Fibroblast of skin of right biceps (primary cell): Measurements from ENCODE around the gene CFAP221.

Experiments used
- DNase-seq: peaks from one replicate; pipeline ENCODE4 v3.0.0-alpha.2; 2013

Gene CFAP221

GRCh38 chr2:119544075-119544938 lies at the start of gene CFAP221:
Gene CFAP221, plus strand, starts transcription at chr2:119544449. Its CDS starts 1,683 bp downstream, at chr2:119546132.
- DNase-seq = peak; percentile 71

- no peak for DNase-seq
Observed at GRCh38 chr2:119495948-119496347, 48.3 kb upstream of the CFAP221 start.

- no peak for DNase-seq
Observed at GRCh38 chr2:119496682-119497081, 47.6 kb upstream of the CFAP221 start.

GRCh38 chr2:119508756-119509155 lies 35.5 kb upstream of the CFAP221 start:
- DNase-seq = no peak

- no peak for DNase-seq
Observed at GRCh38 chr2:119511989-119512388, 32.3 kb upstream of the CFAP221 start.

GRCh38 chr2:119512946-119513345 lies 31.3 kb upstream of the CFAP221 start:
- DNase-seq = no peak

- no peak for DNase-seq
Observed at GRCh38 chr2:119513832-119514231, 30.4 kb upstream of the CFAP221 start.

GRCh38 chr2:119516121-119516520 lies 28.1 kb upstream of the CFAP221 start:
- no peak for DNase-seq

- peak; percentile 35 for DNase-seq
Observed at GRCh38 chr2:119517433-119517832, 26.8 kb upstream of the CFAP221 start.

GRCh38 chr2:119518401-119519056 lies 25.7 kb upstream of the CFAP221 start:
- DNase-seq = no peak

GRCh38 chr2:119519057-119519408 lies 25.2 kb upstream of the CFAP221 start:
- no peak for DNase-seq

GRCh38 chr2:119520696-119521432 lies 23.4 kb upstream of the CFAP221 start:
- no peak for DNase-seq

GRCh38 chr2:119521433-119522050 lies 22.7 kb upstream of the CFAP221 start:
- DNase-seq = no peak

GRCh38 chr2:119522671-119523070 lies 21.6 kb upstream of the CFAP221 start:
- no peak for DNase-seq

- DNase-seq = no peak
Observed at GRCh38 chr2:119523383-119523951, 20.8 kb upstream of the CFAP221 start.

- DNase-seq = no peak
Observed at GRCh38 chr2:119523952-119524694, 20.1 kb upstream of the CFAP221 start, which contains the start of gene SCTR. Gene SCTR, minus strand, starts transcription at chr2:119524483. Its CDS starts 257 bp downstream, at chr2:119524226.

- no peak for DNase-seq
Observed at GRCh38 chr2:119525614-119526013, 18.6 kb upstream of the CFAP221 start.

GRCh38 chr2:119527999-119528398 lies 16.2 kb upstream of the CFAP221 start:
- DNase-seq = no peak

- DNase-seq = no peak
Observed at GRCh38 chr2:119531292-119531691, 13.0 kb upstream of the CFAP221 start.

GRCh38 chr2:119533560-119533959 lies 10.7 kb upstream of the CFAP221 start:
- no peak for DNase-seq

GRCh38 chr2:119536211-119536610 lies 8.0 kb upstream of the CFAP221 start:
- no peak for DNase-seq

GRCh38 chr2:119536707-119537106 lies 7.5 kb upstream of the CFAP221 start:
- no peak for DNase-seq
